HCT116 (cell line): ENCODE results near the gene MOG. TPM values are rescaled to one million over a fixed set of nuclear protein-coding genes. Genes with fewer than 3 reads are reported as not detected.

Source experiments
- ATAC-seq: fragments of 200-7000 bp; cut with Tn5 transposase; 2 replicates; pipeline ENCODE4 v1.9.1; 2020; ENCODE audit warnings: mild to moderate bottlenecking, moderate library complexity
- BruUV-seq: library from RNA; stranded (reverse); fragments of 400-500 nt; replicated peaks from 2 replicates; lab custom pipeline; 2021; lab: Mats Ljungman, UMichigan
- CTCF ChIA-PET: fragments of 300-600 bp; sonication (Branson Sonifier 250); formaldehyde crosslinking; loops from one replicate; lab custom pipeline; 2021; ENCODE audit warnings: antibody characterized with exemption; lab: Charles Lee
- POLR2A ChIA-PET: fragments of 300-600, 350-600 bp; sonication (Branson Sonifier 250); formaldehyde crosslinking; loops from one replicate; lab custom pipeline; 2021; ENCODE audit warnings: antibody characterized with exemption; lab: Charles Lee
- RAD21 ChIA-PET, 2 experiments: fragments of 300-600 bp; sonication (Branson Sonifier 250); formaldehyde crosslinking; loops; one replicate each; lab custom pipeline; 2023; ENCODE audit warnings: low total read pairs in 2 of 2; ENCODE audit not compliant: uncharacterized antibody in 2 of 2, unreplicated experiment in 2 of 2, low non-redundant PET in 1 of 2; lab: Charles Lee
- DNase-seq: peaks from one replicate; pipeline ENCODE4 v3.0.0-alpha.2; 2010; ENCODE audit warnings: low read depth, low spot score
- H2AFZ ChIP-seq: fragments of 200-600 bp; shearing (Covaris generic), sonication (generic); 2 replicates; pipeline ENCODE4 v1.6.1; 2017; ENCODE audit warnings: low read depth, mixed run types, mixed read lengths, antibody characterized with exemption, low read length; ENCODE audit not compliant: poor library complexity, severe bottlenecking
- H3K27ac ChIP-seq: 2 replicates; pipeline ENCODE4 v1.5.1; 2012; ENCODE audit warnings: low read depth, low read length
- H3K27me3 ChIP-seq: fragments of 200-600 bp; sonication (generic); 2 replicates; pipeline ENCODE4 v1.6.1; 2016; ENCODE audit warnings: mixed run types, low read length, mixed read lengths; ENCODE audit not compliant: insufficient read depth
- H3K36me3 ChIP-seq, 2 experiments: fragments of 200-500 bp in 1 of 2; fragments of 200-600 bp in 1 of 2; sonication (Bioruptor generic) in 1 of 2; sonication (generic) in 1 of 2; 2 replicates each; pipeline versions ENCODE4 v1.5.1 to v1.6.1; 2014 to 2016; ENCODE audit warnings: low read length in 2 of 2, inconsistent platforms in 1 of 2, mixed read lengths in 1 of 2, mixed run types in 1 of 2; ENCODE audit not compliant: insufficient read depth in 2 of 2, control insufficient read depth in 1 of 2
- H3K4me1 ChIP-seq, 2 experiments: fragments of 200-600 bp in 1 of 2; sonication (generic) in 1 of 2; 2 replicates each; pipeline versions ENCODE4 v1.5.1 to v1.6.1; 2012 to 2017; ENCODE audit warnings: low read length in 2 of 2, inconsistent platforms in 1 of 2, mild to moderate bottlenecking in 1 of 2, mixed read lengths in 1 of 2, mixed run types in 1 of 2, moderate library complexity in 1 of 2; ENCODE audit not compliant: insufficient read depth in 2 of 2, control insufficient read depth in 1 of 2
- H3K4me2 ChIP-seq: fragments of 200-600 bp; sonication (generic); 2 replicates; pipeline ENCODE4 v1.6.1; 2017; ENCODE audit warnings: mixed run types, low read length, mixed read lengths
- H3K4me3 ChIP-seq, 2 experiments: fragments of 200-600 bp in 1 of 2; sonication (generic) in 1 of 2; replicated peaks in 1 of 2; 2 replicates each; pipeline ENCODE4 v1.5.1; 2011 to 2016; ENCODE audit warnings: low read length in 2 of 2, control low read depth in 1 of 2, low read depth in 1 of 2, mild to moderate bottlenecking in 1 of 2, mixed read lengths in 1 of 2, mixed run types in 1 of 2
- H3K79me2 ChIP-seq: fragments of 200-600 bp; sonication (generic); 2 replicates; pipeline ENCODE4 v1.6.1; 2017; ENCODE audit warnings: mild to moderate bottlenecking, mixed run types, low read length, moderate library complexity, mixed read lengths; ENCODE audit not compliant: insufficient read depth
- H3K9ac ChIP-seq: fragments of 200-600 bp; sonication (generic); 2 replicates; pipeline ENCODE4 v1.6.1; 2016; ENCODE audit warnings: low read length, mixed read lengths
- H3K9me2 ChIP-seq: fragments of 200-600 bp; sonication (generic), shearing (Covaris generic); 2 replicates; pipeline ENCODE4 v1.6.1; 2017; ENCODE audit warnings: mixed run types, mild to moderate bottlenecking, moderate library complexity; ENCODE audit not compliant: insufficient read depth
- H3K9me3 ChIP-seq, 2 experiments: fragments of 200-500 bp in 1 of 2; fragments of 200-600 bp in 1 of 2; sonication (Bioruptor generic) in 1 of 2; sonication (generic) in 1 of 2; 2 replicates each; pipeline ENCODE4 v1.6.1; 2014 to 2017; ENCODE audit warnings: low read length in 2 of 2, mixed read lengths in 2 of 2, inconsistent platforms in 1 of 2, low read depth in 1 of 2, mild to moderate bottlenecking in 1 of 2, mixed run types in 1 of 2, moderate library complexity in 1 of 2; ENCODE audit not compliant: control insufficient read depth in 1 of 2, insufficient read depth in 1 of 2
- H4K20me1 ChIP-seq: fragments of 200-600 bp; sonication (generic), shearing (Covaris generic); 2 replicates; pipeline ENCODE4 v1.6.1; 2017; ENCODE audit warnings: mixed run types, mild to moderate bottlenecking, moderate library complexity; ENCODE audit not compliant: insufficient read depth
- ATF3 ChIP-seq: IDR thresholded peaks from 2 replicates; pipeline ENCODE4 v1.6.1; 2012
- CBX3 ChIP-seq: IDR thresholded peaks from 2 replicates; pipeline ENCODE4 v1.6.1; 2012; ENCODE audit warnings: low read depth
- CEBPB ChIP-seq: IDR thresholded peaks from 2 replicates; pipeline ENCODE4 v1.6.1; 2012; ENCODE audit warnings: low read depth
- EGR1 ChIP-seq: IDR thresholded peaks from 2 replicates; pipeline ENCODE4 v1.6.1; 2012; ENCODE audit warnings: low read depth
- ELF1 ChIP-seq: IDR thresholded peaks from 2 replicates; pipeline ENCODE4 v1.6.1; 2012; ENCODE audit warnings: low read depth, borderline replicate concordance
- EZH2 ChIP-seq: fragments of 200-600 bp; sonication (generic); IDR thresholded peaks from 2 replicates; pipeline ENCODE4 v1.6.1; 2017; ENCODE audit warnings: antibody characterized with exemption, mixed run types
- EZH2phosphoT487 ChIP-seq: fragments of 200-600 bp; IDR thresholded peaks from 2 replicates; pipeline ENCODE4 v1.6.1; 2018; ENCODE audit warnings: antibody characterized with exemption, borderline replicate concordance
- MAX ChIP-seq: IDR thresholded peaks from 2 replicates; pipeline ENCODE4 v1.6.1; 2012
- POLR2A ChIP-seq: IDR thresholded peaks from 2 replicates; pipeline ENCODE4 v1.7.0; 2011; ENCODE audit warnings: borderline replicate concordance; ENCODE audit not compliant: insufficient read depth, insufficient read length; ENCODE audit errors: extremely low read depth
- POLR2AphosphoS5 ChIP-seq: IDR thresholded peaks from 2 replicates; pipeline ENCODE4 v1.6.1; 2011; ENCODE audit warnings: mild to moderate bottlenecking, low read depth, low read length, moderate library complexity
- RAD21 ChIP-seq: IDR thresholded peaks from 2 replicates; pipeline ENCODE4 v1.6.1; 2012; ENCODE audit warnings: low read depth, mild to moderate bottlenecking
- SIN3A ChIP-seq: IDR thresholded peaks from 2 replicates; pipeline ENCODE4 v1.6.1; 2012; ENCODE audit warnings: low read depth
- SP1 ChIP-seq: IDR thresholded peaks from 2 replicates; pipeline ENCODE4 v1.6.1; 2012; ENCODE audit warnings: low read depth
- TCF7L2 ChIP-seq: IDR thresholded peaks from 2 replicates; pipeline ENCODE4 v1.7.0; 2011; ENCODE audit warnings: borderline replicate concordance, inconsistent platforms; ENCODE audit not compliant: insufficient read depth, insufficient read length; ENCODE audit errors: extremely low read depth
- YY1 ChIP-seq: IDR thresholded peaks from 2 replicates; pipeline ENCODE4 v1.6.1; 2011; ENCODE audit warnings: low read length, low read depth, moderate library complexity, mild to moderate bottlenecking; ENCODE audit not compliant: insufficient replicate concordance; ENCODE audit errors: extremely low read depth
- ZBTB33 ChIP-seq: IDR thresholded peaks from 2 replicates; pipeline ENCODE4 v1.6.1; 2011; ENCODE audit warnings: mild to moderate bottlenecking, low read length, moderate library complexity; ENCODE audit not compliant: insufficient replicate concordance; ENCODE audit errors: extremely low read depth
- ZFX ChIP-seq: fragments of 450-650 bp; IDR thresholded peaks from 2 replicates; pipeline ENCODE4 v1.6.1; 2017
- intact Hi-C: fragments of 100-400 bp; cut with micrococcal nuclease; formaldehyde crosslinking; loops from 2 replicates; pipeline ENCODE4 v1.10.0; 2022
- total RNA-seq: library from RNA; stranded (reverse); gene quantifications from one replicate; pipeline ENCODE4 v1.2.1, GENCODE V29; 2021; ENCODE audit not compliant: unreplicated experiment

Gene MOG
- total RNA-seq, 1 experiment from 2014 or later, result not detected

- no peak overlapping the region for H3K27ac ChIP-seq
- no peaks in the 10 kb centered on the region for H4K20me1 ChIP-seq
- no peak for TF ChIP-seq EZH2
- intact Hi-C loops, result no loop called here
- H3K36me3 ChIP-seq, result peaks cover 10 to 26% of the 10 kb centered on the region in 2 experiments; a peak in 3 of 4 replicates
- no peaks in the 10 kb centered on the region for H3K27me3 ChIP-seq
- no peaks in the 10 kb centered on the region for H3K9me3 ChIP-seq
- no TSS peak for BruUV-seq
- H3K9me2 ChIP-seq, result no peaks in the 10 kb centered on the region
- H3K79me2 ChIP-seq, result no peaks in the 10 kb centered on the region
- DNase-seq (no peak), ATAC-seq (no peak)
- H3K4me2 ChIP-seq, result no peak overlapping the region
- H3K9ac ChIP-seq, result no peak overlapping the region
- RAD21 ChIA-PET, result no interaction called here
- H3K4me3 ChIP-seq, result no peak overlapping the region
- POLR2A ChIA-PET, result no interaction called here
- no peak overlapping the region for H2AFZ ChIP-seq
- no peaks in the 10 kb centered on the region for H3K4me1 ChIP-seq
- CTCF ChIA-PET, result interaction anchor here (1.4 kb wide), 1 partner anchor 29 kb away, joined by 5 read pairs; no protein-coding TSS in a partner anchor
Measured at GRCh38 chr6:29624520-29624961, 32.4 kb upstream of the MOG start.

GRCh38 chr6:29625337-29625930 is 31.5 kb upstream of the MOG start:
- Histone ChIP-seq H3K27ac (no peak overlapping the region), H3K4me2 (no peak overlapping the region), H3K27me3 (no peaks in the 10 kb centered on the region), H3K9ac (no peak overlapping the region), H3K9me3 (no peaks in the 10 kb centered on the region), H2AFZ (no peak overlapping the region), H3K4me1 (no peaks in the 10 kb centered on the region), H3K4me3 (no peak overlapping the region), H4K20me1 (no peaks in the 10 kb centered on the region), H3K9me2 (no peaks in the 10 kb centered on the region), H3K79me2 (no peaks in the 10 kb centered on the region), H3K36me3 (peaks cover 10 to 24% of the 10 kb centered on the region in 2 experiments; a peak in 3 of 4 replicates)
- ChIA-PET RAD21 (no interaction called here), POLR2A (no interaction called here), CTCF (interaction anchor here (1.2 kb wide), 1 partner anchor 28 kb away, joined by 6 read pairs; no protein-coding TSS in a partner anchor)
- no peak for TF ChIP-seq RAD21
- TF ChIP-seq CEBPB, result no peak
- no peak for TF ChIP-seq SIN3A
- TF ChIP-seq TCF7L2, result no peak
- no peak for TF ChIP-seq EZH2phosphoT487
- TF ChIP-seq ELF1, result no peak
- no peak for TF ChIP-seq CBX3
- TF ChIP-seq EGR1, result no peak
- TF ChIP-seq MAX, result no peak
- no peak for TF ChIP-seq EZH2
- no peak for TF ChIP-seq ZBTB33
- TF ChIP-seq POLR2A, result no peak
- no peak for TF ChIP-seq YY1
- no peak for TF ChIP-seq ATF3
- TF ChIP-seq SP1, result no peak
- no peak for TF ChIP-seq ZFX
- no peak for TF ChIP-seq POLR2AphosphoS5
- ATAC-seq (no peak), DNase-seq (no peak)
- BruUV-seq, result no TSS peak
- intact Hi-C loops, result no loop called here
